Colonic mucosa (tissue), 4 donors: ENCODE measurements around the gene GCG. TPM values are rescaled to one million over a fixed set of nuclear protein-coding genes. Genes with fewer than 3 reads are reported as not detected.

ENCODE experiments used
- DNase-seq: peaks from one replicate; pipeline ENCODE4 v3.0.0-alpha.2; 2020
- H3K27ac ChIP-seq: fragments of 200-600 bp; one replicate; pipeline ENCODE4 v1.8.0; 2021
- H3K27me3 ChIP-seq: fragments of 200-600 bp; one replicate; pipeline ENCODE4 v1.8.0; 2021
- H3K36me3 ChIP-seq: fragments of 200-600 bp; one replicate; pipeline ENCODE4 v1.8.0; 2021
- H3K4me1 ChIP-seq: fragments of 200-600 bp; one replicate; pipeline ENCODE4 v1.8.0; 2021; ENCODE audit warnings: mild to moderate bottlenecking
- H3K4me3 ChIP-seq: fragments of 200-600 bp; one replicate; pipeline ENCODE4 v1.8.0; 2021
- H3K9ac ChIP-seq, 2 donors: one replicate each; pipeline ENCODE4 v1.7.0; 2013; ENCODE audit warnings: control low read depth in 2 of 2, low read depth in 2 of 2, low read length in 2 of 2
- H3K9me3 ChIP-seq: fragments of 200-600 bp; one replicate; pipeline ENCODE4 v1.8.0; 2021
- intact Hi-C: fragments of 100-400 bp; cut with DNase I; formaldehyde crosslinking; loops from one replicate; pipeline ENCODE4 v1.14.1; 2022
- total RNA-seq, 2 donors: library from RNA; stranded (reverse); fragmentation: NEBNext Ultra II Directional in 1 of 2; extraction: Animal tissue kit (Norgen Biotek cat#: 25700) in 1 of 2; gene quantifications; one replicate each; pipeline ENCODE4 v1.2.1, GENCODE V29; 2021
- TF ChIP-seq, protein P1 (sequence below): fragments of 200-600 bp; IDR thresholded peaks from one replicate; pipeline ENCODE4 v1.8.0; 2022; ENCODE audit warnings: antibody characterized with exemption, mild to moderate bottlenecking
- donor health status: healthy.
- donor health status: DM: no; HTN: no; CAD: no.
- donor health status: DM: no; HTN: no; CAD: no.

The GCG gene
- total RNA-seq, 2 donors from 2014 or later: 55.8 to 81.3 TPM

DNA sequence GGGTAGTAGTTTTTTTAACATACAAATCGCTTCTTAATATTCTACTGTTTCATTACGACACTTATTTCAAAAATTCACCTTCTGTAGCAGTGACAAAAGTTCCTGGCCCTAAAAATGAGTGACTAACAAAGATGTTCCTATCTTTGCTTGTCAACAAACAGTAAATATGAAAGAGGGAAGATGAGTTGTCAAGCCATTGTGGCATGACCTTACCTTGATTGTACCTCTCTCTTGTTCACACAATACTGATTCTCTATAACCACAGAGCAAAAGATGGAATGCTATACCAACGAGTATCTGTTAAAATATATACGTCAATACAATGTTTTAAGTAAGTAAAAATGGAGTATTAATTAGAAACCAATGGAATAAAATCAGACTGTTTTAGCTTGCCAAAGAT, 14.7 kb upstream of the GCG start:
- Histone ChIP-seq H3K9me3 (no peaks in the 10 kb centered on the region), H3K4me1 (no peaks in the 10 kb centered on the region), H3K4me3 (no peak overlapping the region), H3K36me3 (no peaks in the 10 kb centered on the region), H3K27ac (no peak overlapping the region), H3K27me3 (no peaks in the 10 kb centered on the region), H3K9ac (no peak overlapping the region)
- intact Hi-C loops: no loop called here
- TF ChIP-seq, protein P1, sequence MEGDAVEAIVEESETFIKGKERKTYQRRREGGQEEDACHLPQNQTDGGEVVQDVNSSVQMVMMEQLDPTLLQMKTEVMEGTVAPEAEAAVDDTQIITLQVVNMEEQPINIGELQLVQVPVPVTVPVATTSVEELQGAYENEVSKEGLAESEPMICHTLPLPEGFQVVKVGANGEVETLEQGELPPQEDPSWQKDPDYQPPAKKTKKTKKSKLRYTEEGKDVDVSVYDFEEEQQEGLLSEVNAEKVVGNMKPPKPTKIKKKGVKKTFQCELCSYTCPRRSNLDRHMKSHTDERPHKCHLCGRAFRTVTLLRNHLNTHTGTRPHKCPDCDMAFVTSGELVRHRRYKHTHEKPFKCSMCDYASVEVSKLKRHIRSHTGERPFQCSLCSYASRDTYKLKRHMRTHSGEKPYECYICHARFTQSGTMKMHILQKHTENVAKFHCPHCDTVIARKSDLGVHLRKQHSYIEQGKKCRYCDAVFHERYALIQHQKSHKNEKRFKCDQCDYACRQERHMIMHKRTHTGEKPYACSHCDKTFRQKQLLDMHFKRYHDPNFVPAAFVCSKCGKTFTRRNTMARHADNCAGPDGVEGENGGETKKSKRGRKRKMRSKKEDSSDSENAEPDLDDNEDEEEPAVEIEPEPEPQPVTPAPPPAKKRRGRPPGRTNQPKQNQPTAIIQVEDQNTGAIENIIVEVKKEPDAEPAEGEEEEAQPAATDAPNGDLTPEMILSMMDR: no peak
- DNase-seq: no peak

DNA sequence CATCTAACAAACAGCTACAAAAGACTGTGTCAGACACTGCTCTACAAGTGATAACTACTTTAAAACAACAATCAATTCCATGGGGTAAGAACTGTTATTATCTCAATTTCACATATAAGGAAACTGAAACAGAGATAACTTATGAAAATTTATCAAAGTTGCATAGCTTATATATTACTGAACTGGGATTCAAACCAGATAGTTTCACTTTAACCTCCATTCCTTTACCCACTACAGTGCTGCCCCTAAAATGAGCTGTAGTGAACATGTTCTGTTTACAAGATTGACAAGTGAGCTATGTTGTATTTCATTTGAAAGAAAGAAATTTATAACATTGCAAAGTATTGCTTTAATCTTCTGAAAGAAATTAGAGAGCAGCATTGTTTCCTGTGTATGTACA, 14.1 kb upstream of the GCG start:
- intact Hi-C loops: no loop called here
- Histone ChIP-seq H3K4me1 (no peaks in the 10 kb centered on the region), H3K9ac (no peak overlapping the region), H3K27ac (no peak overlapping the region), H3K4me3 (no peak overlapping the region), H3K9me3 (no peaks in the 10 kb centered on the region), H3K36me3 (no peaks in the 10 kb centered on the region), H3K27me3 (no peaks in the 10 kb centered on the region)
- TF ChIP-seq, protein P1: no peak
- no peak for DNase-seq

DNA sequence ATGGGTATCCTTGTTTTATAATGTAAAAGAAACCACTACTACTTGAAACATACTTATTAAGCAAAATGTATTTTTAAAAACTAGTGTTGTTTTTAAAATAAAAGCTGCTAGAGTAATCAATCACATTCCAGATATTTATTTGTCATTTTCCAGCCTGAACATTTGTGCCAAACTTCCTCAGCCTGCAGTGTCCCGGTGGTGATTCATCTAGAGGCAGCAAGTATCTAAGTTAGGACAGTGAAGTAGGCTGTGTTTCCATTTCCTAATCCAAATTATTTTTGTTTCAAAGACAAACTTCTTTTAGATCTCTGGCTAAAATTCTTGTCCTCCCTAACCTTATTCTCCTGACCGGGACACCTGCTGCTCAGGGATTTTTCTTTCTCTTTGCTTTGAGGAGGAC, 12.8 kb upstream of the GCG start:
- intact Hi-C loops: no loop called here
- no peak overlapping the region for H3K9ac ChIP-seq
- H3K4me1 ChIP-seq: no peaks in the 10 kb centered on the region
- no peak overlapping the region for H3K4me3 ChIP-seq
- no peaks in the 10 kb centered on the region for H3K36me3 ChIP-seq
- H3K9me3 ChIP-seq: no peaks in the 10 kb centered on the region
- no peaks in the 10 kb centered on the region for H3K27me3 ChIP-seq
- TF ChIP-seq, protein P1: no peak
- no peak overlapping the region for H3K27ac ChIP-seq
- no peak for DNase-seq

DNA sequence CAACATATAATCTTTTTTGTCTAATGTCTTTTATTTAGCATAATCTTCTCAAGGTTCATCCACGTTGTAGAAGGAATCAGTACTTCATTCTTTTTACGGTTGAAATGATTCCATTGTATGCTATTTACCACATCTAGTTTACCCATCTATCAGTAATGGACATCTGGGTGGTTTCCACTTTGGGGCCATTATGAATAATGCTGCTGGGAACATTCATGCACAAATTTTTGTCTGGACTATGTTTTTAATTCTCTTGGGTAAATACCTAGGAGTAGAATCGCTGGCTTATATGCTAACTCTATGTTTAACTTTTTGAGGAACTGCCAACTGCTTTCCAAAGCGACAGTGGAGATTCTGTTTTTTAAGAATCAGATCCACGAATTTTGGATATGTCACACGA, 7.4 kb upstream of the GCG start:
- H3K9me3 ChIP-seq: no peaks in the 10 kb centered on the region
- no peak for DNase-seq
- H3K9ac ChIP-seq: no peak overlapping the region
- TF ChIP-seq, protein P1: no peak
- no peak overlapping the region for H3K4me3 ChIP-seq
- no peak overlapping the region for H3K27ac ChIP-seq
- H3K36me3 ChIP-seq: no peaks in the 10 kb centered on the region
- intact Hi-C loops: no loop called here
- no peaks in the 10 kb centered on the region for H3K4me1 ChIP-seq
- H3K27me3 ChIP-seq: no peaks in the 10 kb centered on the region

DNA sequence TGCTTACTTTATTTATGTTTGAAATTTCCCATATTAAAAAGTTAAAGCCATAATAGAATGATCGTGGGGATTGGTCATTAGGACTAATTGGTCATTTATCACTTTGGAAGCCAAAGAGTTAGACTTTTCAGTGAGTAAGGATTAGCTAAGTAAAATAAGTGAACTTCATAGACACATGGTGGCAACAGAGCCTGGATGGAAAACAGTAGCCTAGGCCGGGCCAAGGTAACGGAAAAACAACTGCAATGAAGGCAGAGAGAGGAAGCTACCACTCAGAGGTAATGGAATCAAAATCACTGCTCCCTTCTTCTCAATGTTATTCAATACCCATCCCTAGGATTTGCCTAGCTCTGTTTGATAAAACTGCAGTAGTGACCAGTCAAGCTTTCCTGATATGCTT, 4.1 kb upstream of the GCG start:
- no peaks in the 10 kb centered on the region for H3K27me3 ChIP-seq
- intact Hi-C loops: no loop called here

More for the DNA sequence above, 4.1 kb upstream of the GCG start:
- TF ChIP-seq, protein P1: no peak
- Histone ChIP-seq H3K27ac (no peak overlapping the region), H3K4me3 (no peak overlapping the region), H3K36me3 (no peaks in the 10 kb centered on the region), H3K4me1 (no peaks in the 10 kb centered on the region), H3K9ac (no peak overlapping the region), H3K9me3 (no peaks in the 10 kb centered on the region)
- no peak for DNase-seq
